ENCODE measurements around the gene TSPAN9. TPM values are rescaled to one million over a fixed set of nuclear protein-coding genes. Genes with fewer than 3 reads are reported as not detected.

Gene TSPAN9
- total RNA-seq, 1 donor = 8.1 TPM

DNA sequence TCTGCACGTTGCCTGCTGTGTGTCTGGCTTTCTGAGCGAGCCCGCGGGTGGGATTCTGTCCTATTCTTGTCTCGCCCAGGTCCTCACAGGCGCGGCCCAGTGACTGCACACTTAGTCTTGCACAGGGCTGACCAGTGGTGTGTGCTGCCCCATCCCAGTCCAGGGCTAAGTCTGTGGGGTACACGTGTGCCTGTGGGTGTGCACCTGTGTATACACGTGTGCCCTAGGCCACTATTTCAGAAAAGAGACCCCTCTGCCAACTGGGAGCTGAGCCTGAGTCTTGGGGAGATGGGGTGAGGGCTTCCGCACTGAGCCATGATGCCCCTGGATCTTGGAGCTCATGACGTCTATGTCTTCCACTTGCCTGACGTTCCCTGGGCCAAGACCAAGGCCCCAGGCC lies 228.3 kb downstream of the TSPAN9 start:
- H3K4me3 ChIP-seq (ENCODE audit: low read depth, low read length) = no peak overlapping the region
- TF ChIP-seq, protein P1, sequence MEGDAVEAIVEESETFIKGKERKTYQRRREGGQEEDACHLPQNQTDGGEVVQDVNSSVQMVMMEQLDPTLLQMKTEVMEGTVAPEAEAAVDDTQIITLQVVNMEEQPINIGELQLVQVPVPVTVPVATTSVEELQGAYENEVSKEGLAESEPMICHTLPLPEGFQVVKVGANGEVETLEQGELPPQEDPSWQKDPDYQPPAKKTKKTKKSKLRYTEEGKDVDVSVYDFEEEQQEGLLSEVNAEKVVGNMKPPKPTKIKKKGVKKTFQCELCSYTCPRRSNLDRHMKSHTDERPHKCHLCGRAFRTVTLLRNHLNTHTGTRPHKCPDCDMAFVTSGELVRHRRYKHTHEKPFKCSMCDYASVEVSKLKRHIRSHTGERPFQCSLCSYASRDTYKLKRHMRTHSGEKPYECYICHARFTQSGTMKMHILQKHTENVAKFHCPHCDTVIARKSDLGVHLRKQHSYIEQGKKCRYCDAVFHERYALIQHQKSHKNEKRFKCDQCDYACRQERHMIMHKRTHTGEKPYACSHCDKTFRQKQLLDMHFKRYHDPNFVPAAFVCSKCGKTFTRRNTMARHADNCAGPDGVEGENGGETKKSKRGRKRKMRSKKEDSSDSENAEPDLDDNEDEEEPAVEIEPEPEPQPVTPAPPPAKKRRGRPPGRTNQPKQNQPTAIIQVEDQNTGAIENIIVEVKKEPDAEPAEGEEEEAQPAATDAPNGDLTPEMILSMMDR (IDR thresholded peaks at IDR 0.05; ENCODE audit: insufficient read depth, low read length) = no peak
- no peak for DNase-seq (ENCODE audit: low read depth)

DNA sequence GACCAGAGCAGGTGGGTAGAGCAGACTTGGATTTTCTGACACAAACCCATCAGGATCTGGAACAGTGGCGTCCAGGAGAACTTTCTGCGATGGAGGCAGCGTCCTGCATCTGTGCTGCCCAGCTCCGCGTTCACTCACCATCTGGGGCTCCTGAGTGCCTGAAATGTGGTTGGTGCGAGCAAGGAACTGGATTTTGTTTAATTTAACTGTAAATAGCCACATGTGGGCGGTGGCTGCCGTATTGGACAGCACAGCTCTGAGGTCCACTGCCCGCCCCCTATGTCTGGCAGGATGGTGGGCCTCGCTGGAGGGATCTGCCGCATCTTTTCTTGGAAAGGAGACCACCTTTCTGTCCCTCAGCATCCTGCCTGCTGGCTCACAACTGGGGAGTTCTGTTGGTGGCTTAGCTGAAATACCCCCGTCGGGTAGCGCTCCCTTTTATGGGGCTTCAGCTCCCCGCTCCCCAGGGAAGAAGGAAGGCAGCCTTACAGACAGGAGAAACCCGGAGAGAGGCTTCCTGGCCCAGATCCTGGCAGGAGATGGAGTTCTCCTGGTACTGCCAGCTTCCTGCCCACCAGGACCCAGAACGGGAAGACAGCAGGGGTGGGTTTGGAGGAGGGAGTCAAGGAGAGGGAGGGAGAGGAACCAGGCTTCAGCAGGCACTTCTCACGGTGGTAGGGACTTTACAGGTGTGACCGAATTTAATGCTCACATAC lies 228.9 kb downstream of the TSPAN9 start:
- DNase-seq (ENCODE audit: low read depth) = no peak
- TF ChIP-seq, protein P1 (IDR thresholded peaks at IDR 0.05; ENCODE audit: insufficient read depth, low read length) = no peak
- no peak overlapping the region for H3K4me3 ChIP-seq (ENCODE audit: low read depth, low read length)

DNA sequence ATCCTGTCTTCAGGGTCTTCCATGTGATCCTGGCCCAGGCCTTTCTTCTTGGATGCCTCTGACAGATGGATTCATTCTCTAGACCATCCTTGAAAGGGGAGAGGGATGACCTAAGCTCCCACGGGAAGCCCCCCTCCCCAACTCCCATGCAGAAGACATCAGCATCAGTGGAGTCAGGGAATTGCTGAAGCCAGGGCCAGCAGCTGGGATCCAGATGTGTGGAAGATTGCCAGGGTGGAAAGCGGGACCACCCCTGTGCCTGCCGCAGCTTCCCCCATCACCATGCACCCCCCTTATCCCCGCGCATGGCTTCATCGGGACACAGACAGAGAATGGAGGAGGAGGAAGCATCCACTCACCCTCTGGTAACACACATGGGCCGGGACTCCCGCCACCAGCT lies 230.2 kb downstream of the TSPAN9 start:
- H3K4me3 ChIP-seq (ENCODE audit: low read depth, low read length) = no peak overlapping the region
- TF ChIP-seq, protein P1 (IDR thresholded peaks at IDR 0.05; ENCODE audit: insufficient read depth, low read length) = no peak
- DNase-seq (ENCODE audit: low read depth) = no peak

- no peak for DNase-seq (ENCODE audit: low read depth)
- TF ChIP-seq, protein P1 (IDR thresholded peaks at IDR 0.05; ENCODE audit: insufficient read depth, low read length) = no peak
These were observed 230.9 kb downstream of the TSPAN9 start for GRCh38 chr12:3308063-3308462.

DNA sequence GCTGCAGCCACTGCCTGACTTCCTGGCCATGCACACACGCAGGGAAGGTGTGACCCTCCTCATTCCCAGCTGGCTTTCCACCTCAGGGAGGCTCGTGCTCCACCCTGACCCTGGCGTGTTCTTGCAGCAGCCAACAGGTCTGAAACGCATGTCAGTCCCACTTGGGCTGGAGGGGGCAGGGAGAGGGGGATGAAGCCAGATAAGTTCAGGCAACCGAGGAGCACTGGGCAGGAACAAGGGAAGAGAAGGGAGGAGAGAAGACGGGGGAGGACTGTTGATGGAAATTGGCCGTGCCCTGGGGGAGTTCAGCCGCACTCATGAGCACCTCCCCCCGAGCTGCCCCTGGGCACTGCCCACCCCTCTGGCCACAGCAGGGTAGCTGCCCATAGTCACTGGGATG lies 231.4 kb downstream of the TSPAN9 start:
- TF ChIP-seq, protein P1 (IDR thresholded peaks at IDR 0.05; ENCODE audit: insufficient read depth, low read length) = no peak
- DNase-seq (ENCODE audit: low read depth) = no peak
- H3K4me3 ChIP-seq (ENCODE audit: low read depth, low read length) = no peak overlapping the region

More at GRCh38 chr12:3308063-3308462, 230.9 kb downstream of the TSPAN9 start:
- no peak overlapping the region for H3K4me3 ChIP-seq (ENCODE audit: low read depth, low read length)

- TF ChIP-seq, protein P1 (IDR thresholded peaks at IDR 0.05; ENCODE audit: insufficient read depth, low read length) = no peak
These were observed 232.6 kb downstream of the TSPAN9 start for GRCh38 chr12:3309805-3310204.

More at GRCh38 chr12:3309805-3310204, 232.6 kb downstream of the TSPAN9 start:
- no peak overlapping the region for H3K4me3 ChIP-seq (ENCODE audit: low read depth, low read length)
- no peak for DNase-seq (ENCODE audit: low read depth)

Measured in fibroblast of the aortic adventitia (primary cell).